Fibroblast of mammary gland (primary cell): ENCODE measurements around the gene SH2D1B.

Source experiments
- DNase-seq: peaks from one replicate; pipeline ENCODE4 v3.0.0-alpha.2; 2010; ENCODE audit warnings: low read depth
- H3K4me3 ChIP-seq: 2 replicates; pipeline ENCODE4 v1.5.1; 2011; ENCODE audit warnings: low read depth, mild to moderate bottlenecking, low read length, moderate library complexity; ENCODE audit not compliant: control insufficient read depth
- TF ChIP-seq, protein P1 (sequence below): conservative IDR thresholded peaks from 2 replicates; pipeline ENCODE4 v1.5.1; 2011; ENCODE audit warnings: low read depth, low read length, inconsistent platforms; ENCODE audit not compliant: control insufficient read depth, insufficient read depth

The SH2D1B gene

GRCh38 chr1:162397943-162398560, 13.9 kb downstream of the SH2D1B start:
- no peak overlapping the region for H3K4me3 ChIP-seq
- TF ChIP-seq, protein P1, sequence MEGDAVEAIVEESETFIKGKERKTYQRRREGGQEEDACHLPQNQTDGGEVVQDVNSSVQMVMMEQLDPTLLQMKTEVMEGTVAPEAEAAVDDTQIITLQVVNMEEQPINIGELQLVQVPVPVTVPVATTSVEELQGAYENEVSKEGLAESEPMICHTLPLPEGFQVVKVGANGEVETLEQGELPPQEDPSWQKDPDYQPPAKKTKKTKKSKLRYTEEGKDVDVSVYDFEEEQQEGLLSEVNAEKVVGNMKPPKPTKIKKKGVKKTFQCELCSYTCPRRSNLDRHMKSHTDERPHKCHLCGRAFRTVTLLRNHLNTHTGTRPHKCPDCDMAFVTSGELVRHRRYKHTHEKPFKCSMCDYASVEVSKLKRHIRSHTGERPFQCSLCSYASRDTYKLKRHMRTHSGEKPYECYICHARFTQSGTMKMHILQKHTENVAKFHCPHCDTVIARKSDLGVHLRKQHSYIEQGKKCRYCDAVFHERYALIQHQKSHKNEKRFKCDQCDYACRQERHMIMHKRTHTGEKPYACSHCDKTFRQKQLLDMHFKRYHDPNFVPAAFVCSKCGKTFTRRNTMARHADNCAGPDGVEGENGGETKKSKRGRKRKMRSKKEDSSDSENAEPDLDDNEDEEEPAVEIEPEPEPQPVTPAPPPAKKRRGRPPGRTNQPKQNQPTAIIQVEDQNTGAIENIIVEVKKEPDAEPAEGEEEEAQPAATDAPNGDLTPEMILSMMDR, result no peak
- no peak for DNase-seq

DNA sequence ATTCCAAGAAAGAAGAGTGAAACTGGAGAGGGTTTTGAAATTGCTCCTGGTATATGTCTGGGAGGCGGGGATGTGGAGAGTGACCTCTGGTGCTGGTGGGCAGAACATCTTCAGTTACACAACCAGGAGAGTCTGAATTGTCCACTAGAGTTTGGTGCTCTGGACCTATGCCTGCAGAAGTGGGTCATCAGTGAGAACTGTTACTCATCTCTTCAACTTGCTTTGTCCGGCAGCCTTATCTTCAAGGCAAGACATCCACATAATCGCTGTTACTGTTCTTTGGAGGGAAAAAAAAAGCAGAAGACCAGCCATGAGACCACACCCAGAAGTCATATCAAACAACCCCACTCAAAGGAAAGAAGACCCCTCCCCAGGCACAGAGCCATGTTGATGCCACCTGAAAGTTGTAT, 14.9 kb downstream of the SH2D1B start:
- TF ChIP-seq, protein P1, result peak; percentile 31
- H3K4me3 ChIP-seq, result no peak overlapping the region
- peak; percentile 89 for DNase-seq

DNA sequence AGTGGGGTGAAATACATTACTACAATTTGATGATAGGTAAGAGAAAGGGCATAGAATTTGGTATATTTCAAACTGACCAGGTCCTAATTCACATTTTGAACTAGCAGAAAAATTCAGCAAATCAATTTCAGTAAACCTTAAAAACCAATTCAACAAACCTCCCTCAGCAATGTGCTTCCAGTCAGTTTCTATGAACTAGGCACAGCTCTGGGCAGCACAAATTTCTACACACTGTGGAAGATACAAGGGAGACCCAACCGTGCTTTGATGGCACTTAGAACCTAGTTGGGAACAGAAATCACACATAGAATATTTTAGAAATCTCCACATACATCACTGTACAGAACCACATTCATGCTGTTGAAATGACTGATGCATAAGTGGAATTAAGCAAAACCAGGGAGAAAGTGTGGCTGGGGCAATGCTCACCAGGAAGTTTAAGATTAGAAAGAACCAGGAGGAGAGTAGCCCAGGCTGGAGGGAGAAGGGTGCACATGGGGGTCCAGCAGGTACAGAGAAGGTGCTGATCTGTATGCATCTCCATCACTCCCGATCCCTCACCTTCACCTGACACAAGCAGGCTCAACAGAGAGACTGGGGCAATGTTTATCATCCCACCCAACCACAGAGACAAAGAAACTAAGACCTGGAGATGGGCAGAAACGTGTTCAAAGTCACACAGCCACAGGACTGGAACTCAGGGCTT, 15.6 kb downstream of the SH2D1B start:
- no peak overlapping the region for H3K4me3 ChIP-seq
- DNase-seq, result no peak
- TF ChIP-seq, protein P1, result no peak

GRCh38 chr1:162391790-162392563, 20.0 kb downstream of the SH2D1B start:
- DNase-seq, result peak; percentile 61
- no peak overlapping the region for H3K4me3 ChIP-seq

GRCh38 chr1:162390396-162391185, 21.3 kb downstream of the SH2D1B start:
- DNase-seq, result no peak
- TF ChIP-seq, protein P1, result no peak
- H3K4me3 ChIP-seq, result no peak overlapping the region

More at GRCh38 chr1:162391790-162392563, 20.0 kb downstream of the SH2D1B start:
- TF ChIP-seq, protein P1, result peak; percentile 89

- H3K4me3 ChIP-seq, result no peak overlapping the region
- no peak for DNase-seq
- TF ChIP-seq, protein P1, result no peak
Observed at GRCh38 chr1:162389971-162390370, 22.0 kb downstream of the SH2D1B start.
